Endodermal cell (in vitro differentiated cells): ENCODE results near the gene PTPRN2. TPM values are rescaled to one million over a fixed set of nuclear protein-coding genes. Genes with fewer than 3 reads are reported as not detected.

ENCODE experiments used
- DNase-seq: peaks from one replicate; pipeline ENCODE4 v3.0.0-alpha.2; 2017
- H3K27ac ChIP-seq: 2 replicates; pipeline ENCODE4 v1.5.1; 2013; ENCODE audit warnings: mild to moderate bottlenecking, low read depth, low read length, moderate library complexity
- H3K27me3 ChIP-seq: 2 replicates; pipeline ENCODE4 v1.6.1; 2013; ENCODE audit warnings: mild to moderate bottlenecking, low read length, moderate library complexity; ENCODE audit not compliant: insufficient read depth, control insufficient read depth, poor library complexity, severe bottlenecking
- H3K36me3 ChIP-seq: 2 replicates; pipeline ENCODE4 v1.7.0; 2013; ENCODE audit warnings: mild to moderate bottlenecking, low read length, moderate library complexity; ENCODE audit not compliant: control insufficient read depth, insufficient read depth
- H3K4me1 ChIP-seq: one replicate; pipeline ENCODE4 v1.7.0; 2013; ENCODE audit warnings: low read length; ENCODE audit not compliant: control insufficient read depth, insufficient read depth
- H3K4me3 ChIP-seq: 2 replicates; pipeline ENCODE4 v1.5.1; 2013; ENCODE audit warnings: mild to moderate bottlenecking, low read length, moderate library complexity
- H3K9ac ChIP-seq: 2 replicates; pipeline ENCODE4 v1.6.1; 2013; ENCODE audit warnings: mild to moderate bottlenecking, low read length, moderate library complexity; ENCODE audit not compliant: poor library complexity, severe bottlenecking; ENCODE audit errors: extremely low read depth
- H3K9me3 ChIP-seq: 2 replicates; pipeline ENCODE4 v1.6.1; 2013; ENCODE audit warnings: mild to moderate bottlenecking, low read length, moderate library complexity; ENCODE audit not compliant: control insufficient read depth
- H3K27ac Mint-ChIP-seq: 2 replicates; pipeline ENCODE4 v1.8.0; 2020; ENCODE audit warnings: mixed read lengths
- H3K27me3 Mint-ChIP-seq: 2 replicates; pipeline ENCODE4 v1.8.0; 2021; ENCODE audit warnings: mild to moderate bottlenecking, mixed read lengths; ENCODE audit not compliant: insufficient read depth
- H3K36me3 Mint-ChIP-seq: 2 replicates; pipeline ENCODE4 v1.8.0; 2020; ENCODE audit warnings: low read depth, mixed read lengths
- H3K4me1 Mint-ChIP-seq: 2 replicates; pipeline ENCODE4 v1.8.0; 2020; ENCODE audit warnings: mixed read lengths
- H3K4me3 Mint-ChIP-seq: 2 replicates; pipeline ENCODE4 v1.8.0; 2020; ENCODE audit warnings: mild to moderate bottlenecking, moderate library complexity, mixed read lengths
- H3K9me3 Mint-ChIP-seq: 2 replicates; pipeline ENCODE4 v1.8.0; 2020; ENCODE audit warnings: mild to moderate bottlenecking, mixed read lengths
- WGBS, 2 experiments: methylation state at CpG; one replicate each; pipeline versions ENCODE4 v1.1.5 to v1.1.7; 2013; ENCODE audit warnings: missing lambda C conversion rate in 2 of 2, mixed read lengths in 1 of 2; ENCODE audit not compliant: insufficient coverage in 1 of 2, insufficient read length in 1 of 2; 5-methylcytosine and 5-hydroxymethylcytosine counted together
- total RNA-seq, 2 donors: library from RNA; stranded (reverse); fragmentation: NEBNext Ultra II Directional in 1 of 2; extraction: Animal tissue kit (Norgen Biotek cat#: 25700) in 1 of 2; gene quantifications; 2 replicates in 1 of 2; 3 replicates in 1 of 2; pipeline ENCODE4 v1.2.1, GENCODE V29; 2021
- TF ChIP-seq, protein P1 (sequence below): fragments of 200-600 bp; sonication (generic); conservative IDR thresholded peaks from 2 replicates; pipeline ENCODE4 v1.5.0; 2021; ENCODE audit warnings: antibody characterized with exemption, mild to moderate bottlenecking

Gene PTPRN2
- total RNA-seq, 2 donors from 2014 or later: 0.69 to 1.2 TPM

DNA sequence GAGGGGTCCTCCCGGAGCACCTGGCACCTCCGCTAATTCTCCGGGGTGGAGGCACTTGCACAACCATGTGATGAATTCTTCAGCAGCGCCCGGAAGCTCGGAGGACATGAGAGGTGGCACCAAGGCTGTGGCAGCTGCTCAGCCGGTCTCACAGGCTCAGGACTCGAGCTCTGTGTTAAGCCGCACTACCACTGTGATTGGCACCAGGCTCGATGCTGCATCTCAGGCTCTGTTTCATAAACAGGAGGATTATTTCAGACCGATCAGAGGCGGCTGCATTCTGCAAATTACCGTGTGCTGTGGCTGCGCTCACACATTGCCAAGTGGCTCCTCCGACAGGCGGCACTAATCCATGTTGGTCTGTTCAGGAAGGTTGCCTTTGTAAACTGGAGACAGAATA is 755.6 kb downstream of the PTPRN2 start:
- Mint-ChIP-seq H3K27me3 (no peaks in the 10 kb centered on the region), H3K4me3 (no peak overlapping the region), H3K27ac (no peak overlapping the region), H3K9me3 (no peaks in the 10 kb centered on the region), H3K4me1 (no peaks in the 10 kb centered on the region), H3K36me3 (no peaks in the 10 kb centered on the region)
- Histone ChIP-seq H3K4me3 (no peak overlapping the region), H3K27me3 (no peaks in the 10 kb centered on the region), H3K4me1 (no peaks in the 10 kb centered on the region), H3K36me3 (no peaks in the 10 kb centered on the region), H3K27ac (no peak overlapping the region), H3K9me3 (peaks cover 69% of the 10 kb centered on the region), H3K9ac (no peak overlapping the region)
- TF ChIP-seq, protein P1, sequence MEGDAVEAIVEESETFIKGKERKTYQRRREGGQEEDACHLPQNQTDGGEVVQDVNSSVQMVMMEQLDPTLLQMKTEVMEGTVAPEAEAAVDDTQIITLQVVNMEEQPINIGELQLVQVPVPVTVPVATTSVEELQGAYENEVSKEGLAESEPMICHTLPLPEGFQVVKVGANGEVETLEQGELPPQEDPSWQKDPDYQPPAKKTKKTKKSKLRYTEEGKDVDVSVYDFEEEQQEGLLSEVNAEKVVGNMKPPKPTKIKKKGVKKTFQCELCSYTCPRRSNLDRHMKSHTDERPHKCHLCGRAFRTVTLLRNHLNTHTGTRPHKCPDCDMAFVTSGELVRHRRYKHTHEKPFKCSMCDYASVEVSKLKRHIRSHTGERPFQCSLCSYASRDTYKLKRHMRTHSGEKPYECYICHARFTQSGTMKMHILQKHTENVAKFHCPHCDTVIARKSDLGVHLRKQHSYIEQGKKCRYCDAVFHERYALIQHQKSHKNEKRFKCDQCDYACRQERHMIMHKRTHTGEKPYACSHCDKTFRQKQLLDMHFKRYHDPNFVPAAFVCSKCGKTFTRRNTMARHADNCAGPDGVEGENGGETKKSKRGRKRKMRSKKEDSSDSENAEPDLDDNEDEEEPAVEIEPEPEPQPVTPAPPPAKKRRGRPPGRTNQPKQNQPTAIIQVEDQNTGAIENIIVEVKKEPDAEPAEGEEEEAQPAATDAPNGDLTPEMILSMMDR: no peak
- WGBS, 2 experiments: 87 to 95% methylated on average over 13 to 16 of the region's 16 CpGs
- no peak for DNase-seq

DNA sequence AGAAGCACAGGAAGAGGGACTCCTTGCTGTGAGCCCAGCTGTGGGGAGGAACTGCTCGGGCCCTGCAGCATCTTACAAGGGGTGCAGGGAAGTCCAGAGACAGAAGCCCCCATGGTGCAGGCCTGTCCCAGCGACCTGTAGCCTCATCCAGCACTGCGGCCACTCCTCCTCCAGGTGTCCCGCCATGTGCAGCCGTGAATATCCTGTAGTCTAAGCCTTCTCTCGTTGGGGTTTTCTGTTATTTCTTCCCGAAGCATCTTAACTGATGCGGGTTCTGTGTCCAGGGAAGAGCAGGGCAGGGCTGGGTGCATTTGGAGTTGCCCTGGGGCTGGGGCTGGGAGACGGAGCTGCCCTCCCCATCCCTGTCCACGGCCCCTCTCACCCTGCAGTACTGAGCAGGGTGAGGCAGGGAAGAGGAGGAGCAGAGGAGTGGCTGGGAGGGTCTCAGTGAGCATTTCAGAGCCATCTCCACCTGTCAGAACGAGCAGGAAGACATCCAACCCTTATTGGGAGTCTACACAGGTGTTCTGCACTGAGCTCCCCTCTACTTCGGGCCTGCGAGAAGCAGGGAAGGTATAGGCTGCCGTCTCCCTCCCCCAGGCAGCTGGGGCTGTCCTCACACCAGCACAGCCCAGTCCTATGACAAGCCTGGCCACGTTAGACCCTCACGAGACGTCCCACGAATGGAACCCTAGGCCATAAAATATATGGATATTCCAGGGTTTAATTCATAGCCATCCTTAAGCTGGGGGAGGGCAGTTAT is 756.3 kb downstream of the PTPRN2 start:
- Histone ChIP-seq H3K4me1 (no peaks in the 10 kb centered on the region), H3K36me3 (no peaks in the 10 kb centered on the region), H3K4me3 (no peak overlapping the region), H3K9me3 (peaks cover 72% of the 10 kb centered on the region), H3K27ac (no peak overlapping the region), H3K9ac (no peak overlapping the region), H3K27me3 (no peaks in the 10 kb centered on the region)
- DNase-seq: no peak
- Mint-ChIP-seq H3K27me3 (no peaks in the 10 kb centered on the region), H3K27ac (no peak overlapping the region), H3K4me3 (no peak overlapping the region), H3K9me3 (no peaks in the 10 kb centered on the region), H3K4me1 (no peaks in the 10 kb centered on the region), H3K36me3 (no peaks in the 10 kb centered on the region)
- TF ChIP-seq, protein P1: no peak
- WGBS, 2 experiments: 76 to 83% methylated on average over 16 to 18 of the region's 18 CpGs

DNA sequence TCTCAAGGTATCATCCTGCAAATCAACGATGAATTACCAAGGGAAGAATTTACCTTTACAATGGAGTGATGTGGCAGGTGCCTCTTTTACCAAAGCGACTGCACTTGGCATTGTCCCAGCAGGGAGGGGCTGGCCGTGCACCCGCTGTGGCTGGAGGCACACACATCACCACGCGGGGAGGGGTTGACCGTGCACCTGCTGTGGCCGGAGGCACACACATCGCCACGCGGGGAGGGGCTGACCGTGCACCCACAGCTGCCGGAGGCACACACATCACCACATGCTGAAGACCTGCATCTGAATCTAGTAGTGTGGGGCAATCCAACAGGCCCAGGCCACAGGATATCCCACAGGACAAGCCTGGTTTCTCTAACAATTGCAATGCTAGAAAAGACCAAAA is 757.3 kb downstream of the PTPRN2 start:
- peaks cover 70% of the 10 kb centered on the region for H3K9me3 ChIP-seq
- no peaks in the 10 kb centered on the region for H3K36me3 ChIP-seq
- no peak overlapping the region for H3K4me3 Mint-ChIP-seq
- no peak overlapping the region for H3K9ac ChIP-seq
- no peaks in the 10 kb centered on the region for H3K27me3 ChIP-seq
- no peaks in the 10 kb centered on the region for H3K4me1 Mint-ChIP-seq
- H3K9me3 Mint-ChIP-seq: no peaks in the 10 kb centered on the region
- H3K36me3 Mint-ChIP-seq: no peaks in the 10 kb centered on the region
- no peak overlapping the region for H3K27ac ChIP-seq
- DNase-seq: no peak
- TF ChIP-seq, protein P1: no peak
- WGBS, 2 experiments: 89 to 95% methylated on average over 8 to 13 of the region's 13 CpGs
- H3K4me1 ChIP-seq: no peaks in the 10 kb centered on the region
- H3K27ac Mint-ChIP-seq: no peak overlapping the region
- H3K27me3 Mint-ChIP-seq: no peaks in the 10 kb centered on the region
- H3K4me3 ChIP-seq: no peak overlapping the region
